H1 (cell line): ENCODE measurements around the gene UGT1A7. TPM values are rescaled to one million over a fixed set of nuclear protein-coding genes. Genes with fewer than 3 reads are reported as not detected.

Experiments used
- CTCF ChIA-PET: fragments of 300-600 bp; sonication (Branson Sonifier 250); formaldehyde crosslinking; loops from one replicate; lab custom pipeline; 2021; ENCODE audit not compliant: partially characterized antibody; lab: Charles Lee
- POLR2A ChIA-PET: fragments of 300-600 bp; sonication (Branson Sonifier 250); formaldehyde crosslinking; loops from one replicate; lab custom pipeline; 2021; ENCODE audit warnings: inconsistent platforms; ENCODE audit not compliant: partially characterized antibody; lab: Charles Lee
- DNase-seq, 2 experiments: peaks; one replicate each; pipeline versions ENCODE4 v3.0.0 to v3.0.0-alpha.2; 2010 to 2022; ENCODE audit warnings: low spot score in 2 of 2, low read depth in 1 of 2, mixed read lengths in 1 of 2
- FAIRE-seq: peaks from 2 replicates; lab custom pipeline; 2011; peaks lifted over from hg19 to GRCh38; lab: Jason Lieb, UNC
- H2AFZ ChIP-seq: 2 replicates; pipeline ENCODE4 v1.8.1; 2012; ENCODE audit warnings: low read length, inconsistent platforms
- H2AK5ac ChIP-seq: 2 replicates; pipeline ENCODE4 v1.6.1; 2013; ENCODE audit warnings: low read depth, low read length
- H2BK120ac ChIP-seq: replicated peaks from 2 replicates; pipeline ENCODE3; 2013; ENCODE audit warnings: low read depth, low read length, inconsistent platforms
- H2BK12ac ChIP-seq: 2 replicates; pipeline ENCODE4 v1.6.1; 2013; ENCODE audit warnings: low read depth, low read length
- H2BK15ac ChIP-seq: 2 replicates; pipeline ENCODE4 v1.6.1; 2013; ENCODE audit warnings: low read length
- H2BK20ac ChIP-seq: 2 replicates; pipeline ENCODE4 v1.6.1; 2013; ENCODE audit warnings: low read length
- H2BK5ac ChIP-seq: 2 replicates; pipeline ENCODE4 v1.6.1; 2013; ENCODE audit warnings: low read depth, low read length
- H3K14ac ChIP-seq: 2 replicates; pipeline ENCODE4 v1.6.1; 2013; ENCODE audit warnings: inconsistent platforms; ENCODE audit not compliant: insufficient read length
- H3K18ac ChIP-seq: 2 replicates; pipeline ENCODE4 v1.6.1; 2013; ENCODE audit warnings: low read length; ENCODE audit errors: extremely low read depth
- H3K23ac ChIP-seq: 2 replicates; pipeline ENCODE4 v1.6.1; 2013; ENCODE audit warnings: inconsistent platforms; ENCODE audit not compliant: insufficient read length
- H3K23me2 ChIP-seq: 2 replicates; pipeline ENCODE4 v1.6.1; 2013; ENCODE audit warnings: low read depth, low read length
- H3K27ac ChIP-seq: 2 replicates; pipeline ENCODE4 v1.6.1; 2011; ENCODE audit warnings: low read depth, low read length, inconsistent platforms
- H3K27me3 ChIP-seq, 4 experiments: replicated peaks in 1 of 4; 1 replicate in 1 of 4; 2 replicates in 3 of 4; pipeline versions ENCODE4 v1.6.1 to v1.8.1; 2011 to 2013; ENCODE audit warnings: low read length in 3 of 4, mild to moderate bottlenecking in 3 of 4, inconsistent platforms in 2 of 4, mixed read lengths in 2 of 4, moderate library complexity in 1 of 4; ENCODE audit not compliant: control insufficient read depth in 3 of 4, insufficient read depth in 3 of 4; ENCODE audit errors: extremely low read depth in 1 of 4
- H3K36me3 ChIP-seq, 4 experiments: 2 replicates each; pipeline versions ENCODE4 v1.6.1 to v1.8.1; 2011 to 2013; ENCODE audit warnings: mild to moderate bottlenecking in 4 of 4, low read length in 3 of 4, moderate library complexity in 2 of 4, control low read depth in 1 of 4, inconsistent platforms in 1 of 4; ENCODE audit not compliant: insufficient read depth in 4 of 4, control insufficient read depth in 2 of 4
- H3K4ac ChIP-seq: replicated peaks from 2 replicates; pipeline ENCODE3; 2013; ENCODE audit warnings: low read length, low read depth, mixed read lengths, inconsistent platforms; ENCODE audit not compliant: insufficient read length
- H3K4me1 ChIP-seq, 4 experiments: replicated peaks in 1 of 4; 1 replicate in 1 of 4; 2 replicates in 3 of 4; pipeline versions ENCODE4 v1.6.1 to v1.8.1; 2011 to 2013; ENCODE audit warnings: low read length in 3 of 4, inconsistent platforms in 2 of 4, mixed read lengths in 1 of 4; ENCODE audit not compliant: insufficient read depth in 4 of 4, control insufficient read depth in 3 of 4
- H3K4me2 ChIP-seq, 2 experiments: 2 replicates each; pipeline versions ENCODE4 v1.6.1 to v1.8.1; 2011 to 2013; ENCODE audit warnings: low read depth in 2 of 2, low read length in 2 of 2, control low read depth in 1 of 2, inconsistent platforms in 1 of 2, mild to moderate bottlenecking in 1 of 2; ENCODE audit not compliant: insufficient read depth in 1 of 2
- H3K4me3 ChIP-seq, 4 experiments: fragments of 200-600, 300-600 bp in 1 of 4; sonication (generic), shearing (Covaris generic), sonication (Bioruptor Twin) in 1 of 4; 2 replicates each; pipeline versions ENCODE4 v1.5.1 to v1.8.1; 2011 to 2016; ENCODE audit warnings: low read length in 4 of 4, low read depth in 3 of 4, control low read depth in 2 of 4, inconsistent platforms in 2 of 4, mild to moderate bottlenecking in 2 of 4, mixed read lengths in 1 of 4, moderate library complexity in 1 of 4; ENCODE audit not compliant: insufficient read depth in 2 of 4; ENCODE audit errors: extremely low read depth in 1 of 4
- H3K56ac ChIP-seq: replicated peaks from 2 replicates; pipeline ENCODE3; 2013; ENCODE audit warnings: low read depth, mild to moderate bottlenecking, mixed read lengths, low read length, inconsistent platforms; ENCODE audit not compliant: insufficient read length
- H3K79me1 ChIP-seq: 2 replicates; pipeline ENCODE4 v1.6.1; 2013; ENCODE audit warnings: low read depth, low read length, control low read depth
- H3K79me2 ChIP-seq, 2 experiments: 2 replicates each; pipeline versions ENCODE4 v1.6.1 to v1.8.1; 2012 to 2013; ENCODE audit warnings: low read length in 2 of 2, mild to moderate bottlenecking in 2 of 2, inconsistent platforms in 1 of 2; ENCODE audit not compliant: insufficient read depth in 2 of 2, control insufficient read depth in 1 of 2
- H3K9ac ChIP-seq, 4 experiments: replicated peaks in 1 of 4; 1 replicate in 1 of 4; 2 replicates in 3 of 4; pipeline versions ENCODE4 v1.6.1 to v1.8.1; 2011 to 2013; ENCODE audit warnings: low read depth in 3 of 4, low read length in 3 of 4, control low read depth in 2 of 4, mild to moderate bottlenecking in 2 of 4, moderate library complexity in 2 of 4, inconsistent platforms in 1 of 4; ENCODE audit errors: extremely low read depth in 1 of 4
- H3K9me3 ChIP-seq, 2 experiments: 2 replicates each; pipeline versions ENCODE4 v1.6.1 to v1.8.1; 2012 to 2013; ENCODE audit warnings: mild to moderate bottlenecking in 2 of 2, moderate library complexity in 2 of 2, control low read depth in 1 of 2, inconsistent platforms in 1 of 2, low read depth in 1 of 2, low read length in 1 of 2, mixed read lengths in 1 of 2; ENCODE audit not compliant: insufficient read depth in 2 of 2
- H4K20me1 ChIP-seq, 2 experiments: replicated peaks in 1 of 2; 2 replicates each; pipeline versions ENCODE3 to v1.8.1; 2011 to 2013; ENCODE audit warnings: inconsistent platforms in 2 of 2, low read length in 2 of 2, mild to moderate bottlenecking in 1 of 2; ENCODE audit not compliant: insufficient read depth in 2 of 2, control insufficient read depth in 1 of 2
- H4K5ac ChIP-seq: 2 replicates; pipeline ENCODE4 v1.6.1; 2013; ENCODE audit warnings: low read length, low read depth, mixed read lengths, inconsistent platforms; ENCODE audit not compliant: insufficient read length
- H4K8ac ChIP-seq: 2 replicates; pipeline ENCODE4 v1.8.0; 2013; ENCODE audit warnings: mild to moderate bottlenecking, moderate library complexity, low read length, inconsistent platforms; ENCODE audit not compliant: insufficient read depth; ENCODE audit errors: extremely low read depth
- H4K91ac ChIP-seq: replicated peaks from 2 replicates; pipeline ENCODE3; 2013; ENCODE audit warnings: low read length, mixed read lengths, inconsistent platforms; ENCODE audit not compliant: insufficient read length
- ASH2L ChIP-seq: fragments of 200-600, 300-600 bp; sonication (generic); IDR thresholded peaks from one replicate; pipeline ENCODE4 v1.7.1; 2017; ENCODE audit warnings: low read length
- CBX8 ChIP-seq: fragments of 300-800, 300-1000 bp; sonication (generic); IDR thresholded peaks from 2 replicates; pipeline ENCODE4 v1.7.1; 2016; ENCODE audit warnings: low read depth, low read length, borderline replicate concordance
- CHD1 ChIP-seq: IDR thresholded peaks from 2 replicates; pipeline ENCODE4 v1.6.1; 2012; ENCODE audit warnings: low read depth, low read length, improper control_type of control experiment
- EZH2 ChIP-seq: fragments of 200-600 bp; sonication (generic); IDR thresholded peaks from 2 replicates; pipeline ENCODE4 v1.7.1; 2012; ENCODE audit warnings: low read depth, mild to moderate bottlenecking, moderate library complexity, low read length, inconsistent platforms; ENCODE audit not compliant: severe bottlenecking
- FOSL1 ChIP-seq: IDR thresholded peaks from 2 replicates; pipeline ENCODE4 v1.6.1; 2011; ENCODE audit warnings: mild to moderate bottlenecking, low read depth, low read length, moderate library complexity; ENCODE audit not compliant: insufficient read depth
- GABPA ChIP-seq: IDR thresholded peaks from 2 replicates; pipeline ENCODE4 v1.6.1; 2011; ENCODE audit warnings: mild to moderate bottlenecking, low read length, moderate library complexity, borderline replicate concordance; ENCODE audit not compliant: insufficient read depth
- POLR2AphosphoS5 ChIP-seq: IDR thresholded peaks from 2 replicates; pipeline ENCODE4 v1.6.1; 2011; ENCODE audit warnings: low read depth, low read length
- RAD21 ChIP-seq, 2 experiments: IDR thresholded peaks in 1 of 2; conservative IDR thresholded peaks in 1 of 2; 2 replicates each; pipeline ENCODE4 v1.6.1; 2011; ENCODE audit warnings: low read depth in 2 of 2, low read length in 2 of 2, improper control_type of control experiment in 1 of 2, inconsistent platforms in 1 of 2, mild to moderate bottlenecking in 1 of 2, moderate library complexity in 1 of 2
- RNF2 ChIP-seq: fragments of 200-900, 300-1000 bp; sonication (generic); IDR thresholded peaks from 2 replicates; pipeline ENCODE4 v1.7.1; 2016; ENCODE audit warnings: borderline replicate concordance, low read depth, mild to moderate bottlenecking, antibody characterized with exemption, low read length; ENCODE audit not compliant: poor library complexity, severe bottlenecking; ENCODE audit errors: missing control alignments
- SIX5 ChIP-seq: IDR thresholded peaks from 2 replicates; pipeline ENCODE4 v1.6.1; 2011; ENCODE audit warnings: mild to moderate bottlenecking, low read depth, low read length
- WGBS, 2 experiments: shearing (Covaris generic) in 1 of 2; methylation state at CpG; one replicate each; pipeline versions ENCODE4 v1.1.6 to v1.1.7; 2013 to 2015; ENCODE audit warnings: low lambda C conversion rate in 2 of 2, mixed read lengths in 2 of 2, inconsistent platforms in 1 of 2, low coverage in 1 of 2, missing lambda C conversion rate in 1 of 2; ENCODE audit not compliant: insufficient replicate concordance in 2 of 2, insufficient coverage in 1 of 2, insufficient read length in 1 of 2; ENCODE audit errors: extremely low coverage in 1 of 2, missing lambda C conversion rate in 1 of 2; 5-methylcytosine and 5-hydroxymethylcytosine counted together
- polyA plus RNA-seq, 7 experiments: library from polyadenylated mRNA; depleted of rRNA in 3 of 7; stranded (reverse) in 5 of 7; unstranded in 2 of 7; fragments of >200 nt in 5 of 7; fragments of 200-250 nt in 2 of 7; gene quantifications; 1 replicate in 5 of 7; 2 replicates in 1 of 7; 4 replicates in 1 of 7; pipeline versions ENCODE4 v1.2.1 to v1.2.3, GENCODE V29; 2011 to 2013; ENCODE audit warnings: missing spikeins in 2 of 7, mixed read lengths in 2 of 7
- total RNA-seq: library from RNA; stranded (reverse); fragmentation: NEBNext Ultra II Directional; extraction: Animal tissue kit (Norgen Biotek cat#: 25700); gene quantifications from 2 replicates; pipeline ENCODE4 v1.2.1, GENCODE V29; 2021
- TF ChIP-seq, protein P1 (sequence below): IDR thresholded peaks from 2 replicates; pipeline ENCODE4 v1.6.1; 2012; ENCODE audit warnings: inconsistent platforms

The UGT1A7 gene
- total and polyA plus RNA-seq, 2 of the 8 experiments (the other 6 are each of a cell fraction or from before 2014, with no cell fraction given), result not detected

DNA sequence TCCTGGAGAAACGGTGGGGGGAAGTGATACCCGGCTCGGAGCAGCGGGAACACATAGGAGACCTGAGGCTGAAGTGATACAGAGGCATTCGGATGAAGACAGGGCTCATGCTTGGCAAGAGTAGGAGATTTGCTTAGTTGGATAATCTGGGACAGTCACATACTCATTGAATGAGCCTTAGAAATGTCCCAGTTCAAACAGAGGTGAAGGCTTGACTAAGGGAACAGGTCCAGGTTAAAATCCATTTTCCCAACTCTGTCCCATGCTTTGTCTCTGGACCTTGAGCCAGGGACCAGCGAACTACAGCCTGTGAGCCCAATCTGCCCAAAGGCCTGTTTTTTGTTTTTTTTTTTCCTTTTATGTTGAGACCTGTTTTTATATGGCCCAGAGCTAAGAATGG, 12.3 kb downstream of the UGT1A7 start:
- Histone ChIP-seq H2BK20ac (no peak overlapping the region), H3K18ac (no peak overlapping the region), H3K36me3 (no peaks in the 10 kb centered on the region), H4K91ac (no peak overlapping the region)
- DNase-seq, result no peak
- 93% methylated on average over 6 of the region's 6 CpGs; no CpG with 5 or more reads in 1 of the 2 experiments for WGBS, 2 experiments
- CTCF ChIA-PET, result no interaction called here
- TF ChIP-seq FOSL1 (no peak), CBX8 (no peak), SIX5 (no peak), CHD1 (no peak), ASH2L (no peak), POLR2AphosphoS5 (no peak), RAD21 (IDR thresholded peaks at IDR 0.05 in 1 of 2, conservative IDR thresholded peaks at IDR 0.05 in 1 of 2; ENCODE audit: low read depth in 2 of 2, low read length in 2 of 2) (no peak), EZH2 (no peak), RNF2 (no peak), GABPA (no peak)
- TF ChIP-seq, protein P1, sequence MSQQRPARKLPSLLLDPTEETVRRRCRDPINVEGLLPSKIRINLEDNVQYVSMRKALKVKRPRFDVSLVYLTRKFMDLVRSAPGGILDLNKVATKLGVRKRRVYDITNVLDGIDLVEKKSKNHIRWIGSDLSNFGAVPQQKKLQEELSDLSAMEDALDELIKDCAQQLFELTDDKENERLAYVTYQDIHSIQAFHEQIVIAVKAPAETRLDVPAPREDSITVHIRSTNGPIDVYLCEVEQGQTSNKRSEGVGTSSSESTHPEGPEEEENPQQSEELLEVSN, result no peak
- TF ChIP-seq, all 59 proteins: peak for 0
- FAIRE-seq, result no peak
- Histone ChIP-seq H3K4me1 (peaks cover 0 to 5% (median 4%) of the 10 kb centered on the region in 4 experiments; a peak in 2 of 7 replicates), H3K79me1 (no peaks in the 10 kb centered on the region), H3K4ac (no peak overlapping the region), H2BK12ac (no peak overlapping the region), H3K23ac (no peak overlapping the region), H3K27ac (no peak overlapping the region), H3K9me3 (peaks cover 0 to 2% of the 10 kb centered on the region in 2 experiments; a peak in 1 of 4 replicates), H2AK5ac (no peak overlapping the region), H4K8ac (no peak overlapping the region), H3K27me3 (no peaks in the 10 kb centered on the region), H3K9ac (no peak overlapping the region), H3K79me2 (no peaks in the 10 kb centered on the region), H3K4me2 (no peak overlapping the region), H3K4me3 (no peak overlapping the region), H3K23me2 (peaks cover 2% of the 10 kb centered on the region; the same call in 1 of the 2 replicates), H2BK5ac (no peak overlapping the region), H3K56ac (no peak overlapping the region), H2BK15ac (no peak overlapping the region), H2BK120ac (no peak overlapping the region), H4K20me1 (no peaks in the 10 kb centered on the region), H4K5ac (no peak overlapping the region), H2AFZ (0 out of 2 replicates have a peak overlapping the region, but pooled peaks have one; percentile 16), H3K14ac (no peak overlapping the region)
- POLR2A ChIA-PET, result no interaction called here
